SW480 (cell line): ENCODE data around the gene MRPL36.
"Not testable (repeated sequence)": the region's sequence is repeated elsewhere in the genome, so short reads cannot be mapped to it uniquely, and the experiment has no call there.

Experiments used
- DNase-seq: peaks from one replicate; pipeline ENCODE4 v3.0.0-alpha.2; 2016; ENCODE audit warnings: low spot score

The MRPL36 gene

DNA sequence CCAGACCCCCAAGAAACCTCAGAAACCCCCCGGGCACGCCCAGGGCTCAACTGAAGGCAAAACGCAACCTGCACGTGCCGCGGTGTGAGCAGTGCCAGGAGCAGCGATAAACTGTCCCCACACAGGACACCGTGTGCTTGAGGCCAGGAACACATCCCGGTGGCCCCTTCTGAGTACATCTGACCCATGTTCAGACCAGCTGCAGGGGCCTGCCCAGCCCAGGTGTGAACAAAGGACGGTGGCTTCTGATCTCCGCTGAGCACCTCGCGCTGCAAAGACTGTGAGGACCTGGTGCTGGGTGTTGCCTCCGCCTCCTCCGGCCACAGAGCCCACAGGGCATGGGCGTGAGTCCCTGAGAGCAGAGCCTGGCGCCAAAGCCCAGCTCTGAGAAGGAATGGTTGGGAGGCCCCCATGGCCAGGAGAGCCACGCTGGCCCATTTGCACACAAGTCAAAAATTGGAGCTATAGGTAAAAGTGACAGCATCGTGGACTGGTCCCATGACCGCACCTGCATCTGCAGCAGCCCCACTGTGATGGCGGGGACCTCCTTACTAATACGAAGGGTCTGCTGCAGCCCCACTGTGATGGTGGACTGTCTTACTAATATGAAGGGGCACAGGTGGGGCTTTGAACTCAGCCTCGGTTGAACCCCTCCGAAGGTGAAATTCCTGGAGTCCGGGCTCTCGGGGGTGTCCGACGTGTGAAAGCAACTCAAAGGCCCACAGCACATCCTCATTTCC is 33.0 kb upstream of the MRPL36 start:
- DNase-seq: peak; percentile 75

DNA sequence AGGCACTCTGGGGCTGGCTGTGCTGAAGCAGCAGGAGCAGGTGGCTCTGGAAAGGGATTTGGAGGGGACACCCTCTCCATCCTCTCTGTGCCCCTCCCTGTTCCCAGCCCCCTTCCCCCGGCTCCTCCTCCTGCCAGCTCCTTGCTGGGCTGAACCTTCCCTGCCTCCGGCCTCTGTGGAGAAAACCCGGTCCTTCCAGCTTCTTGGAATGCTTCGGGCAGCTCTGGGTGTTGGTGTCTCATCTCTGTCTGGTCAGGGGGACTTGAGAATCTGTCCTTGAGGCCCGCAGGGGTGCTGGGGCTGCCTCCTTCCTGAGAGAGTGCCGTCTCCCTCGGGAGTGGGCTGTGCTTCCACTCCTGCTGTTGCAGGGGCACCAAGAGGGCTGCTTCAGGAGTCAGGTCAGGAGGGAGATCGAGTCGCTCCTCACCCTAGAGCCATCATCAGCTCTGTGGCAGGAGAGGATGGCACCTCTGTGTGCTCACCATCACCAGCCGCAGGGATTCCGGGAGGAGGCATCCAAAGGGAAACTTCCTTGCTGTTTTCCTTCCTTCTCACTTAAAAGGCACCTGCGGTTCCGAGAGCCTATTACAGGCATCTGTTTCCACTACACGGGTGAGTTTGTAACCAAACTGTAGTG is 32.2 kb upstream of the MRPL36 start:
- no peak for DNase-seq

DNA sequence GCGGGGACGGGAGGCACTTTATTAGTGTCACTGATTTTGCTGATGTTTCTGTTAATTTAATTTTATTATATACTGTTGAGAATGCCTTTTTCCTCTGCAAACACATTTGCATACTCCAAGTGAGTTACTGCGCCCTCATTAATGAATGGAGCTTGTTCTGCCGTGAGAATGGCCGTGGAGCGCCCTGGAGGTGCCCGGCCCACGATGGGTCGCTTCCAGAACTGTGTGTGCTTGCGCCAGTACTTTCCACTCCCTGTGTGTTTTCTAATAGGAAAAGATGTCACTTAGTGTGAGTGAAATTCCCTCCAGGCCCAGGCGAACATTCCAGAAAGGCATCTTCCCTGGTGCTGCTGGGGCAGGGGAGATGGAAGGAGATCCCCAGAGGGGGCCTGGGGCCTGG is 31.6 kb upstream of the MRPL36 start:
- DNase-seq: no peak

DNA sequence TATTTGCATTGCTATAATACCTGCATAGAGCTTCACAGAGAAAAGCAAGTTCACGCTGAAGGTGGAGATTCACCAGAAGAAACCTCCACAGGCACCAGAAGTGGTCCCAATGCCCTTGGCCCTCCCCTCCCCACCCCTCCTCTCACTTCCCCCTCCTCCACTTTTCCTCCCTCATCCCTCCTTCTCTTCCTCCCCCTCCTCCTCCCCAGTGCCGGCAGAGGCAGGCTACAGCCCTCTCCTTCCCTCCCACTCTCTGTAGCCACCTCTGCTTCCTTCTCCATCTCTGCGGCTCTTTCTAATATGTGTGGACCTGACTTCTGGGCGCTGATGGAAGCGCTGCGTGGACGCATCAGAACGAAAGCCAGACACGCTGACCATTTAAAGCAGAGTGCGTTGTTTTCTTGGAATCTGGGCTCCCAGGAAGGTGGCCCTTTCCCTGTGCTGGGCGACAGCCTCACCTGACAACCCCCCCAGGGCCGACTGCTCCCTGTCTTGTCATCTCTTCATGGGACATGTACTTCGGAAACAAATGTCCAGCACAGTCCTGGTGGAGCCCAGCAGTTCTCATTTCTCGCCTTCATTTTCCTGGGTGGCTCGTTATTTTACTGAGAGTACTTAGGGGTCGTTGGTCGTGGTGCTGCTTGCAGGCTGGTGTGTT is 31.1 kb upstream of the MRPL36 start:
- no peak for DNase-seq

DNA sequence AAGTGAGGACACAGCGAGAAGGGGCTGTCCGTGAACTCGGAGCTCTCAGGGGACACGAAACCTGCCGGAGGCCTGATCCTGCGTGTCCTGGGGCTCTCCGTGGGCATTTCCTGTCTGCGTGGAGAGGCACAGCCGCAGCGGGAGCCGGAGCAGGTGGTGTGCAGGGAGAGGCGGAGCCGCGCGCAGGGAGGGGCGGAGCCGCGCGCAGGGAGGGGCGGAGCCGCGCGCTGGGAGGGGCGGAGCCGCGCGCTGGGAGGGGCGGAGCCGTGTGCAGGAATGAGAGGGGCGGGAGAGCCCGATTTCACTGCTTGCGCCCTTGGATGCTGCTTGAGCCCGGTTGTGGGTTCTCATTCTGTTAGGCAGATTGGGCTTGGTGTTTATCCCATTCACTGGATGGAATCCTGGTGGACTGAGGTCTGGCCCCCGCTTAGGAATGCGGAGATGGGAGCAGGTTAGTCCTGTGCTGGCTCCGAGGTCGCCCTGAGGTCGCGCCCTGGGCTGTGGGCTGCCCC is 28.3 kb upstream of the MRPL36 start:
- no peak for DNase-seq

DNA sequence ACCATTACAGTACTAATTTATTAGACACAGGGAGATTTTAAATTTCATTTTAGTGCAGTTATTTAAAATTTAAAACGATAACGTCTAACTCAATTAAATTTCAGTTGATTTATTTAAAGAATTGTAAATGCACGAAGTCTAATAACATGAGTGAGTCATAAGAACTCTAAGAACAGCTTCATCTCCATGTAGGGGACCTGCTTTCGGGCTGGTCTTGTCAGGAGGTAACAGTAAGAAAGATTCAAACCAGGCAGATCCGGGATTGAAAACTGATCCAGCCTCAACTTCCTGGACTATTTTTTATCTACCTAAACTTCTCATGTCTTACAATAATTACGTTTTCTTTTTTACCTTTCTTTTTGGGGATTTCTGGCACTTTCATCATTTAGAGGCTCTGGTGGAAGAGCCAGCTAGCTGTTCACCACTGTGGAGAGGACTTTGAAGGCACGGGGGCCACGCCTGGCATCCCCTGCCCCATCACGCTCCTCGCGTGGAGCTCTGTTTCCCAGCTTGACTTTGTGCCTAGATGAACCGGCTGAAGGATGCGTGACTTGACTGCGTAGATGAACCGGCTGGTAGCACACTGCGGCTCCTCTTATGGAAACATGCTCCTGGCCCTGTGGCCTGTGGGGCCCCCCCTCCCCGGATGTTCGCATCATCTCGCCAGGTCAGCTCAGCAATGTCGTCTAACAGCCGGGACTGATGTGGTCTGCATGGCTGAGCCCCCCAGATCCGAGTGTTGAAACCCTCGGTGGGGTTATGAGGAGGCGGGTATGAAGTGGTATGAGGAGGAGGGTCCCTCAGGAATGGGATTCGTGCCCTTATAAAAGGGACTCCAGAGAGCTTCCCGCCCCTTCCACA is 27.6 kb upstream of the MRPL36 start:
- no peak for DNase-seq

DNA sequence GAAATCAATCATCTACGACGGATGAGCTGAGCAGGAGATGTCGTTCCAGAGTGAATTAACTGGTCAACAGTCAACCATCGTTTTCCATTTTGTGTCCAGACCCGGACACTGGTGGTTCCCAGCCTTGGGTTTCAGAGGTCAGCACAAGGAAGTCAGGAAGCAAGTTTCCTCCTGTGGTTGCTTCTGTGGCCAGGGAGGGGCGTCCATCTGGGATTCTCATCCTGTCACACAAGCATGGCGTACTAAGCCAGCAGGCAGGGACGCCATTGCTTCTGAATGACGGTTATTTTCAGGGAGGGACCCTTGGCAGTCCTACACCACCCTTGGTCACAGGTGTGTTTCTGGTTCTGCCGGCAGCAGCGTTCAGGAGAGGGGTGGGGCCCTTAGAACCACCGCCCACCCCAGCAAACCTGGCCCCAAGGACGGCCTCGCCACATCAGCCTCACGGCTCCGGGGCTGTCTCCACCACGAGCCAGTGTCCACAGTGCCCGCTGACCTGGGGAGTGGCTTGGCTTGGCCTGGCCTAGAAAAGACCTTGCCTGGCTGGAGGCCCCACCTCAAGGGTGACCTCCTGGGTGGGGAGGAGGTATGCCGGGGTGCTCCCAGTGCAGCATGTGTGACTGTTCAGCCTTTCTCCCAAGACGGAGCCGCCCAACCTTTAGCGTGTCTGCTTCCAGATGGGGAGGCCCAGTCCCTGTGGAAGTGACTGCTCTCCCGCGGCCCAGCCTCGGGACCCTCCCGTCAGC is 26.8 kb upstream of the MRPL36 start:
- no peak for DNase-seq

DNA sequence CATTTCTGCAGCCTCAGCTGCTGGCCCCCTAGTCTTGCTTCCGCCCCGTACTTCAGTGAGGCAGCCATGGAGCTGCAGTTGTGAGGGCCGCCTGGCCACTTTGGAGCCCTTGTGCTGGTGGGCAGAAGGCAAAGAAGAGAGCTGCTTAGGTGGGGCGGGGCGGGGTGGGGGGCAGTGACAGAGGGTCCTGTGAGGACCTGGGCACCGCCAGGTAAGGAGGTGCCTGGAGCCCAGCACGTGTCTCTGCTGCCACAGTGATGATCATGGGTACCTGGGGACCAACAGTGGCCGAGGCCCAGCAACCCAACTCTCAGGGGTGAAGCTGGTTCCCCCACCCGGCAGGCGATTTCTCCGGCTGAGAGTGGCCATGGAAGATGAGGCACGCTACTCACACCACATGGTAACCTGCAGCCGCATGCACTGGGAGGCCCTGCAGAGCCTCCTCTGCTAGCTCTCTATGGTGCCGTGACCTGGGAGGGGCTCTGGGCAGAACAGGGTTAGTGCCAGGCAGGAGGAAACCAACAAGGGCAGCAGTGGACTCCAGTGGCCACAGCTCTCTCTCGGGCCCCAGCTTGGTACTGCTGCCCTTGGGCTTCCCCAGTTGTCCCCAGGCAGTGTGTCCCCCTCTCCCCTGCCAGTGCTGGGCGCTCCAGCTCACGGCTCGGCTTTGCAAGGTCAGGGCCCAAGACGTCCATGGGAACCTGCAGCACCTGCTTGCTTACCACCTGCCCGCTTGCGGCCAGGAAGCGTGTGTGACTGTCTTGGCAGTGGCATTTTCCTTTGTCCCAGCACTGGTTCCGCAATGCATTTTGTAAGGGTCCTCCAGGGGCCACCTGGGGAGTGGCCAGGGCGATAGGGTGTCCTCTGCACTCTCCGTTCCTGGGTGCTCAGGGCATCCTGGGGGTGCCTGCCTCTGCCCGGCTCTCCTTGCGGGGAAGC is 25.5 kb upstream of the MRPL36 start:
- no peak for DNase-seq

DNA sequence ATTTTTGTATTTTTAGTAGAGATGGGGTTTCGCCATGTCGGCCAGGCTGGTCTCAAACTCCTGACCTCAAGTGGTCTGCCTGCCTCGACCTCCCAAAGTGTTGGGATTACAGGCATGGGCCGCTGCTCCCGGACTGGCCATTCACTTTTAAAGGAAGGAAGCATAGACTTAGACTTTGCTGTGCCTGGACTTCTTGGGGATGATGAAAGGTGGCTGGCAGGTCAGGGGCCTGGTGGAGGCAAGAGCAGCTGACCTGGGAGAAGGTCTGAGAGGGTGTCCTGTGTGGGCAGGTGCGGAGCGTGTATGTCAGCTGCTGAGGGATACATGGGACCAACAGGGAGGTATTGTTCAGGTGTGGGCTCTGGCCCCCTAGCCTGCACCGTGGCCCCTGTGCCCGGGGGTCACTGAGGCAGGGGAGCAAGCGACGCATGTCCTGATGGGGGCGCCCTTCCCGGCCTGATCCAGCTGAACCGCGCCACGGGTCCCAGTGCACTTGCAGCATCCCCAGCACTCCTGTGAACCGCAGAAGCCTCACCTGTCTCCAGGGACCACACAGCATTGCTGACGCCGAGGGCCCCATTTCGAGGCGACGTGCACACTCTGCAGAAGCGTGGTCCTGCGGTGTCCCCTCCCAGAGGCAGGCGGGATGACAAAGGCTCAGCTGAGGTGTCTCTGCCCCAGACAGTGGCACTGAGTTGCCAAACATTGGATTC is 24.6 kb upstream of the MRPL36 start:
- DNase-seq: no peak

DNA sequence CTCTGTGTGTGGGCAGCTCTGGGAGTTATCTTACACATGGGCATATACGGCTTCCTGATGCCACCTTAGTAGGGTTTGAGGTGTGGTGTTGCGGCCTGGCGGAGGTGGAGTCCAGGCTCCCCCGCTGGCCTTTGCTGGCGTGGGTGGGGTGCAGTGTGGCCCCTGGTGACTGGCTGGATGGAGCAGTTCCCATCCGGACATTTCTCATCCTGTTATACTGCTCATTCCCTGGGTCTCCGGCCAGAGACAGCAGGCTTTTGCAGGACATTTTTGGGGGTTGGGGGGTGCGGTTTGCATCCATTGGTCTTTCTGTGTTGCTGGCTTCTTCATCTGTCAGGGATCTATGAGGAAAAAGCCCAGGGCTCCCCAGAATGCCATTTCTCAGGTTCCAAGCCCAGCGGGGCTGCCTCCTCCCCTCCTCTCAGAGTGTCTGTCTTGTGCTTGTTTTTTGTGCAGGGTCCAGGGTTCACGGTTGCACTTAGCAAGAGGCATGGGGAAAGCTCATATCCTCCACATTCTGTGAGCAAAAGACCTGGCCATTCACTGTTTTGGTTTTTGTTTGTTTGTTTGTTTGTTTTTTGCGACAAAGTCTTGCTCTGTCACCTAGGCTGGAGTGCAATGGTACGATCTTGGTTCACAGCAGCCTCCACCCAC is 23.9 kb upstream of the MRPL36 start:
- DNase-seq: no peak

DNA sequence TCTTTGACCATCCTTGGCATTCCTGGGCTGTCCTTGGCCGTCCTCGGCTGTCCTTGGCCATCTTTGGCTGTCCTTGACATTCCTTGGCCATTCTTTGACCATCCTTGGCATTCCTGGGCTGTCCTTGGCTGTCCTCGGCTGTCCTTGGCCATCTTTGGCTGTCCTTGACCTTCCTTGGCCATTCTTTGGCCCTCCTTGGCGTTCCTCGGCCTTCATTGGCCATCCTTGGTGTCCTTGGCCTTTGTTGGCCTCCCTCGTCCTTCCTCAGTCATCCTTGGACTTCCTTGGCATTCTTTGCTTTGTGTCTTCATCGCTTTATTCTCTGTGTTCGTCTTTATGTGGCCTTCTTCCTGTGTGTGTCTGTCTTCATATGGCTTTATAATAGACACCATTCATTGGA is 22.2 kb upstream of the MRPL36 start:
- DNase-seq: no peak

DNA sequence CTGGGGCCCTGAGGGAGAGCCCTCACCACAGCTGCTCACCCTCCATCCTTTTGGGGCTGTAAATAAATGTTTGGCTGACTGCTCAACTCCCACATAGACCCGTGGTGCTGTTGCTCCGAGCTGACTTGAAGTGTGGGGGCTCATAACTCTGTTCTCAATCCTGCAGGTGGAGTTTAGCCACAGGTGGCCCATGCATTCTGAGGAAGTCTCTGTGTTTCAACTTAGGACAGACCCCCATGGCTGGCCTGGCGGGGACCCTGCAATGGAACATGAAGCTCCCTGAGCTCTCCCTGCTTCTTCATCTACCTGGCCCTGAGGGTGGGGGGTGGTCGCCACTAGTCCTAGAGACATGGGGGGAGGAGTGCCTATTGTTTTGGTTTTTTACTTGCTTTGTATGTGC is 21.3 kb upstream of the MRPL36 start:
- DNase-seq: no peak

DNA sequence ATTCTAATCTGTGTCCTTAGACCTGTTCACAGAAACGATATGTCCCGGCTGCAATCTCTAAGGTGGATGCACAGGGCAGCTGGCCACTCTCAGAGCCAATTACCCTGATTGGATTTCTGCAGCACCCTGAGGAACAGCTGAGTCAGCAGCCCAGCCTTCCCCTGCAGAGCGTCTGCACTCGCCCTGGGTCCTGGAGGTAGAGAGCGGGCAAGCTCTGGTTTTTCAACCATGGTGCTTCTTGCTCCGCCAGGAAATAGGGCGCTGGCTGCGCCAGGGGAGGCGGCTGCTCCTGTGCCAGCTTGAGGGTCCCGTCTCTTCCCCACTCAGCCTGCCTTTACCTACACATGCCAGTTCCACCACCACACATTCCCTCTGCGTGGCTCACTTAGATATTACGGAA is 20.7 kb upstream of the MRPL36 start:
- no peak for DNase-seq

DNA sequence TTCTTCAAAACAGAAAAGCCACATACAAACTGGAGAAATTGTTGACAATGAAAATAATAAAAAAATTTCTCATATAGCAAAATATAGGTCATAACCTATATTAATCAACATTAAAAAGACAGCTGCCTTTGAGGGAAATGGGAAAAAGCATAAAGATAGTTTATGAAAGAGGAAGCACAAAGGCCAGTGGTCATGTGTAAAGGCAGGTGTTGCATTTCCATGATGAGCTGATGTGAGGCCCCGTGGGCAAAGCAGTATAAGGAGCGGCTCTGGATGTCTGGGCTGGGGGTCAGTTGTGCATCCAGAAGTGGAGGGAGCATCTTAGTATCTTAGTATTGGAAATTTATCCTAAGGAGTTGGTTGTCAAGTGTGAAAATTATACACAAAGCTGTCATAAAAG is 19.8 kb upstream of the MRPL36 start:
- no peak for DNase-seq

DNA sequence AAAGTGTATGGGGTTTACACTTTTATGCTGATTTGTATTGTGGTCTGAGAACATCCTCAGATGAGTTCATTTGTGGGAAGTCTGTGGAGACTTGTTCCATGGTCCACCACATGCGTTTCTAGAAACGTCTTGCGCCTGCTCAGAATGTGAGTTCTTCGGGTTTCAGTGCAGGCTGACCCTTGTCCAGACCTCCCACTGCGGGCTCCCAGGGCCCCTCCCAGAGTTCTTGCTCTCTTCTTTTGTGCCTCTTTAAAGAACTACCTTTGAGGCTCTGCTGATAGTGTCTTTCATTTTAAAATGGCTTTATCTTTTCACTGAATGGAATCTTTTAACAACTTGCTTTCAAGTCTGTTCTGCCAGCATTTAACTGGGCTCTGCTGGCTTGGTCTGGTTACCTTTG is 19.1 kb upstream of the MRPL36 start:
- no peak for DNase-seq

DNA sequence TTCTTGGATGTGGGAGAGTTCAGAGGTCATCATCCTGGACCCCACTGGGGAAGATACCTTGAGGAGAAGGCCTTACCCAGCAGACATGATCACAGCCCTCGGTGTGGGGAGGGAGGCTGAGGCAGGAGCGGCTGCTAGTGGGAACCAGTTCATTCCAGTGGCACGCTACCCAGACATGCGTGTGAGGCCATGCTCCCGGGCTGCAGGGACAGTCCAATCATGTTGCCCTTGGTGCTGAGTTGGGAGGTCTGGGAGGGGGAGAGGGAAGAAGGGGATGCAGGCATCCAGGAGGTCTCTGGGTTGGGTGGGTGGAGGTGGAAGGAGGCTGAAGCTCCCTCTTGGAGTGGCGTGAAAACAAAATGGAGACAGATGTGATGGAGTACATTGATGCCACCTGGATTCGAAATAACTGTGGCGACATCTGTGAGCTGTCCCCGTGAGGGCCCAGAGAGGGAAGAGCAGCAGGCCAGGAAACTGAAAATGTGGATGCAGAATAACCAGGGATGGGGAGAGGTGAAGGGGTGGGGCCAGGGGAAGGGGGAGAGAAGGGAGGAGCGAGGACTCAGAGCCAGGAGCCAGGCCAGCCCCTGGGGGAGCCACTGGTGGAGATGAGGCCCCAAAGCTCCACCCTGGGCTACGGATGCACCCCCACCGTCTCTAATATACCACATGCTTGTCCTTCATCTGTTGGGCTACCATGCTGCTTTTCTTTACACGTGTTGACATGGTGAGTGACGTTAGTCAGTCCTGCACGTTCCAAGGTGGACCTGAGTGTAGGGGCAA is 17.8 kb upstream of the MRPL36 start:
- DNase-seq: no peak

DNA sequence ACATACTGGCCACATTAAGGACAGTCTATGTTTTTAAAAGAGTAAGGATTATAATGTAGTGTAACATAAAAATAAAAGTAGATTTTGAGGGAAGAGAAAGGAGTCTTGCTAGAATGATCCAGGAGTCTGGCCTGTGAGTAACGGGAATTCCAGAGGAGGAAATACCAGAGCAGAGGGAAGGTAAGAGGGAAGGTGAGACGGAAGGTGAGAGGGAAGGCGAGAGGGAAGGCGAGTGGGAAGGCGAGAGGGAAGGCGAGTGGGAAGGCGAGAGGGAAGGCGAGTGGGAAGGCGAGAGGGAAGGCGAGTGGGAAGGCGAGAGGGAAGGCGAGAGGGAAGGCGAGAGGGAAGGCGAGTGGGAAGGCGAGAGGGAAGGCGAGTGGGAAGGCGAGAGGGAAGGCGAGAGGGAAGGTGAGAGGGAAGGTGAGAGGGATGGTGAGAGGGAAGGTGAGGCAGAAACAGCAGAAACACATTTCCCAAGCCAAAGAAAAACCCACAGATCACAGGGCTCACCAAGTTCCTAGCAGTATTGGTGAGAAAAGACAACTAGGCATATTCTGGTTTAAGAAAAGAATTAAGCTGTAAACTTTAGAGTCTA is 17.0 kb upstream of the MRPL36 start:
- not testable (repeated sequence) for DNase-seq

DNA sequence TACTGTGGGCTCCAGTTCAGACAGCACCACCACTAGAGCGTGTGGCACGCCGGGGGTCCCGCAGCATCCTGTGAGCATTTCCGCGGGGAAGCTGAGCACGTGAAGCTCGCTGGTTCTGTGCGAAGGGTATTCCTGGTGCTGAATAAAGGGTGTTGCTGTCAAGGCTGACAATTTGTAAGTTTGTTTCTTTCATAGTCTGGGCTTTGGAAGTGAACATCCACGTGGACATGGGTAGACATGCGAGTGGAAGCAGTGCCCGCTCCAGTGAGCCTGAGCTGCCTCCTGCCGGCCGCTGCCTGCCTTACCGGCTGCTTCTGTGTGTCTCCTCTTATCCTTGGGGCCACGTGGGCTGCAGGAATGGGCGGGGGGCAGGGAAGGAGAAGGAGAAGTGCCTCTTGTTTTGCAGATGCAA is 16.2 kb upstream of the MRPL36 start:
- no peak for DNase-seq
